IMR-90 (cell line): ENCODE measurements around the gene CD300C. TPM values are rescaled to one million over a fixed set of nuclear protein-coding genes. Genes with fewer than 3 reads are reported as not detected.

Experiments used
- ATAC-seq: fragments of 200-7000 bp; cut with Tn5 transposase; 2 replicates; pipeline ENCODE4 v1.9.1; 2020; ENCODE audit warnings: low read depth, mild to moderate bottlenecking, moderate library complexity
- BruUV-seq: library from RNA; stranded (reverse); fragments of 400-500 nt; replicated peaks from 2 replicates; lab custom pipeline; 2021; lab: Mats Ljungman, UMichigan
- CTCF ChIA-PET: fragments of 300-600 bp; formaldehyde crosslinking; extraction: SDS; loops from one replicate; lab custom pipeline; 2021; ENCODE audit warnings: antibody characterized with exemption; lab: Yijun Ruan, JAX
- POLR2A ChIA-PET: fragments of 300-600 bp; sonication (Branson Sonifier 250); formaldehyde crosslinking; loops from one replicate; lab custom pipeline; 2022; ENCODE audit warnings: antibody characterized with exemption; ENCODE audit not compliant: unreplicated experiment; lab: Charles Lee
- DNase-seq: peaks from one replicate; pipeline ENCODE4 v3.0.0; 2013
- H2AFZ ChIP-seq: replicated peaks from 2 replicates; pipeline ENCODE3; 2013; ENCODE audit warnings: low read length, mild to moderate bottlenecking; ENCODE audit not compliant: poor library complexity
- H2AK5ac ChIP-seq: 2 replicates; pipeline ENCODE4 v1.6.1; 2013; ENCODE audit warnings: low read depth, low read length, inconsistent platforms
- H2AK9ac ChIP-seq: replicated peaks from 2 replicates; pipeline ENCODE3; 2013; ENCODE audit warnings: mild to moderate bottlenecking, low read depth, low read length, moderate library complexity; ENCODE audit not compliant: poor library complexity
- H2BK120ac ChIP-seq: 2 replicates; pipeline ENCODE4 v1.6.1; 2013; ENCODE audit warnings: low read depth, low read length, inconsistent platforms
- H2BK15ac ChIP-seq: 3 replicates; pipeline ENCODE4 v1.6.1; 2013; ENCODE audit warnings: low read depth, low read length, inconsistent platforms
- H2BK20ac ChIP-seq: 2 replicates; pipeline ENCODE4 v1.6.1; 2013; ENCODE audit warnings: low read depth, mild to moderate bottlenecking, inconsistent platforms, low read length, moderate library complexity
- H2BK5ac ChIP-seq: 2 replicates; pipeline ENCODE4 v1.6.1; 2013; ENCODE audit warnings: mild to moderate bottlenecking, low read depth, low read length, inconsistent platforms; ENCODE audit not compliant: poor library complexity, severe bottlenecking
- H3K14ac ChIP-seq: replicated peaks from 2 replicates; pipeline ENCODE4 v1.6.1; 2013; ENCODE audit warnings: low read depth, low read length, inconsistent platforms
- H3K18ac ChIP-seq: 2 replicates; pipeline ENCODE4 v1.6.1; 2013; ENCODE audit warnings: low read depth, low read length, control low read depth
- H3K23ac ChIP-seq: 2 replicates; pipeline ENCODE4 v1.6.1; 2013; ENCODE audit warnings: low read depth, low read length, inconsistent platforms
- H3K27ac ChIP-seq: 2 replicates; pipeline ENCODE4 v1.5.1; 2013; ENCODE audit warnings: mild to moderate bottlenecking, control low read depth, low read length; ENCODE audit not compliant: insufficient read depth
- H3K27me3 ChIP-seq: 2 replicates; pipeline ENCODE4 v1.6.1; 2013; ENCODE audit warnings: low read length; ENCODE audit not compliant: control insufficient read depth, insufficient read depth
- H3K36me3 ChIP-seq: 2 replicates; pipeline ENCODE4 v1.6.1; 2013; ENCODE audit warnings: low read length, mixed read lengths; ENCODE audit not compliant: control insufficient read depth, insufficient read depth
- H3K4ac ChIP-seq: 2 replicates; pipeline ENCODE4 v1.6.1; 2013; ENCODE audit warnings: low read depth, low read length, inconsistent platforms
- H3K4me1 ChIP-seq: 2 replicates; pipeline ENCODE4 v1.6.1; 2013; ENCODE audit warnings: low read length, mixed read lengths; ENCODE audit not compliant: control insufficient read depth, insufficient read depth
- H3K4me2 ChIP-seq: 2 replicates; pipeline ENCODE4 v1.6.1; 2013; ENCODE audit warnings: low read depth, mild to moderate bottlenecking, control low read depth, low read length, moderate library complexity
- H3K4me3 ChIP-seq: 2 replicates; pipeline ENCODE4 v1.5.1; 2013; ENCODE audit warnings: low read depth, mild to moderate bottlenecking, control low read depth, low read length, moderate library complexity; ENCODE audit not compliant: insufficient read depth
- H3K56ac ChIP-seq: 2 replicates; pipeline ENCODE4 v1.6.1; 2013; ENCODE audit warnings: low read length, inconsistent platforms; ENCODE audit not compliant: insufficient read depth; ENCODE audit errors: extremely low read depth
- H3K79me1 ChIP-seq, 2 experiments: 2 replicates each; pipeline ENCODE4 v1.6.1; 2013; ENCODE audit warnings: low read length in 2 of 2, inconsistent platforms in 1 of 2, low read depth in 1 of 2
- H3K9ac ChIP-seq: 2 replicates; pipeline ENCODE4 v1.6.1; 2013; ENCODE audit warnings: low read depth, low read length, control low read depth
- H3K9me1 ChIP-seq: 2 replicates; pipeline ENCODE4 v1.6.1; 2013; ENCODE audit warnings: low read length, inconsistent platforms; ENCODE audit not compliant: insufficient read depth
- H3K9me3 ChIP-seq: 2 replicates; pipeline ENCODE4 v1.6.1; 2013; ENCODE audit warnings: low read length; ENCODE audit not compliant: control insufficient read depth, insufficient read depth
- H4K20me1 ChIP-seq: 2 replicates; pipeline ENCODE4 v1.6.1; 2013; ENCODE audit warnings: low read length, inconsistent platforms; ENCODE audit not compliant: insufficient read depth
- H4K5ac ChIP-seq: 2 replicates; pipeline ENCODE4 v1.6.1; 2013; ENCODE audit warnings: mild to moderate bottlenecking, low read depth, low read length, control low read depth
- H4K8ac ChIP-seq, 2 experiments: 2 replicates each; pipeline ENCODE4 v1.6.1; 2013; ENCODE audit warnings: low read depth in 2 of 2, low read length in 2 of 2, control low read depth in 1 of 2, inconsistent platforms in 1 of 2
- H4K91ac ChIP-seq: 2 replicates; pipeline ENCODE4 v1.6.1; 2013; ENCODE audit warnings: low read depth, low read length, inconsistent platforms; ENCODE audit not compliant: insufficient read depth
- BHLHE40 ChIP-seq: fragments of 150-350 bp; IDR thresholded peaks from 2 replicates; pipeline ENCODE4 v1.6.1; 2016; ENCODE audit warnings: mild to moderate bottlenecking, low read depth, low read length
- CHD1 ChIP-seq: IDR thresholded peaks from 2 replicates; pipeline ENCODE4 v1.6.1; 2012; ENCODE audit warnings: low read depth, low read length, improper control_type of control experiment
- MAFK ChIP-seq: IDR thresholded peaks from 2 replicates; pipeline ENCODE4 v1.6.1; 2012; ENCODE audit warnings: low read depth, low read length, improper control_type of control experiment
- MXI1 ChIP-seq: IDR thresholded peaks from 2 replicates; pipeline ENCODE4 v1.6.1; 2012; ENCODE audit warnings: low read depth, mild to moderate bottlenecking, low read length, moderate library complexity, borderline replicate concordance
- NFE2L2 ChIP-seq: fragments of 150-350 bp; IDR thresholded peaks from 2 replicates; pipeline ENCODE4 v1.6.1; 2016; ENCODE audit warnings: low read depth, mild to moderate bottlenecking, low read length
- RCOR1 ChIP-seq: IDR thresholded peaks from 2 replicates; pipeline ENCODE4 v1.6.1; 2012; ENCODE audit warnings: mild to moderate bottlenecking, low read length, improper control_type of control experiment; ENCODE audit not compliant: insufficient replicate concordance
- WGBS, 2 experiments: methylation state at CpG; one replicate each; pipeline versions ENCODE4 v1.1.5 to v1.1.7; 2013; ENCODE audit warnings: missing lambda C conversion rate in 2 of 2; ENCODE audit not compliant: insufficient read length in 1 of 2; ENCODE audit errors: extremely low coverage in 2 of 2; 5-methylcytosine and 5-hydroxymethylcytosine counted together
- dilution Hi-C: fragments of 300-500 bp; cut with HindIII; formaldehyde crosslinking; loops from one replicate; pipeline ENCODE4 v1.14.3; 2018; ENCODE audit warnings: low sequenced_read_pairs; ENCODE audit not compliant: unreplicated experiment
- in situ Hi-C: fragments of 300-500 bp; cut with MboI; formaldehyde crosslinking; loops from 3 replicates; pipeline ENCODE4 v1.14.3; 2019; ENCODE audit warnings: low sequenced_read_pairs, inconsistent platforms, mixed read lengths
- intact Hi-C: fragments of 100-400 bp; cut with micrococcal nuclease; formaldehyde crosslinking; loops from 2 replicates; pipeline ENCODE4 v1.10.0; 2022
- polyA plus RNA-seq, 3 experiments: library from polyadenylated mRNA; depleted of rRNA; stranded (reverse); fragments of >200 nt; gene quantifications; 2 replicates each; pipeline ENCODE4 v1.2.3, GENCODE V29; 2012; ENCODE audit warnings: low replicate concordance in 1 of 3
- total RNA-seq: library from RNA; depleted of rRNA; stranded (reverse); fragments of >200 nt; gene quantifications from 2 replicates; pipeline ENCODE4 v1.2.3, GENCODE V29; 2012

The CD300C gene
- total and polyA plus RNA-seq, 2 of the 4 experiments (the other 2 are of a cell fraction), result not detected

- no peak overlapping the region for H3K18ac ChIP-seq
- no peak overlapping the region for H3K9ac ChIP-seq
- H2BK5ac ChIP-seq, result no peak overlapping the region
- 85% methylated on average over 3 of the region's 10 CpGs; no CpG with 5 or more reads in 1 of the 2 experiments for WGBS, 2 experiments
- in situ Hi-C loops (no loop called here), dilution Hi-C loops (no loop called here), intact Hi-C loops (no loop called here)
- no peak overlapping the region for H3K4me2 ChIP-seq
- no peak overlapping the region for H2AFZ ChIP-seq
- ATAC-seq, result no peak
- no peak overlapping the region for H2AK9ac ChIP-seq
- no peak overlapping the region for H4K5ac ChIP-seq
- DNase-seq, result no peak
- H4K91ac ChIP-seq, result no peak overlapping the region
- no peak overlapping the region for H3K56ac ChIP-seq
- H3K79me1 ChIP-seq, result no peaks in the 10 kb centered on the region
- H3K4me3 ChIP-seq, result no peak overlapping the region
- TF ChIP-seq MXI1 (no peak), RCOR1 (no peak), MAFK (no peak), NFE2L2 (no peak), CHD1 (no peak), BHLHE40 (no peak)
- no peaks in the 10 kb centered on the region for H3K36me3 ChIP-seq
- ChIA-PET POLR2A (no interaction called here), CTCF (no interaction called here)
- no peak overlapping the region for H2BK15ac ChIP-seq
- no peak overlapping the region for H3K4ac ChIP-seq
- H2AK5ac ChIP-seq, result no peak overlapping the region
- H3K27ac ChIP-seq, result no peak overlapping the region
- no peak overlapping the region for H3K14ac ChIP-seq
- no peak overlapping the region for H3K23ac ChIP-seq
- no TSS peak for BruUV-seq
- H3K27me3 ChIP-seq, result no peaks in the 10 kb centered on the region
- H3K4me1 ChIP-seq, result no peaks in the 10 kb centered on the region
- no peaks in the 10 kb centered on the region for H4K20me1 ChIP-seq
- H3K9me1 ChIP-seq, result no peaks in the 10 kb centered on the region
- no peak overlapping the region for H4K8ac ChIP-seq
- H2BK120ac ChIP-seq, result no peak overlapping the region
- H2BK20ac ChIP-seq, result no peak overlapping the region
- H3K9me3 ChIP-seq, result peaks cover 20% of the 10 kb centered on the region
Measured at GRCh38 chr17:74582633-74583032, 36.7 kb upstream of the CD300C start.
